HG03469 (cell line): ENCODE data around the gene NPM3.

Experiments used
- ATAC-seq: cut with Tn5 transposase; IDR thresholded peaks from one replicate; pipeline ENCODE4 v1.9.1; 2021; ENCODE audit warnings: mild to moderate bottlenecking, moderate library complexity, moderate number of reproducible peaks; ENCODE audit not compliant: unreplicated experiment

The NPM3 gene

GRCh38 chr10:101760510-101760909, 22.7 kb downstream of the NPM3 start:
- no peak for ATAC-seq

- ATAC-seq = no peak
Observed at GRCh38 chr10:101759309-101760247, 23.7 kb downstream of the NPM3 start.

GRCh38 chr10:101758858-101759257, 24.4 kb downstream of the NPM3 start:
- ATAC-seq = no peak

GRCh38 chr10:101752241-101752640, 31.0 kb downstream of the NPM3 start:
- ATAC-seq = no peak

GRCh38 chr10:101749047-101750016, 33.9 kb downstream of the NPM3 start:
- no peak for ATAC-seq

GRCh38 chr10:101748496-101748895, 34.8 kb downstream of the NPM3 start:
- no peak for ATAC-seq

GRCh38 chr10:101745074-101745696, 38.1 kb downstream of the NPM3 start:
- no peak for ATAC-seq

GRCh38 chr10:101744267-101744666, 39.0 kb downstream of the NPM3 start:
- no peak for ATAC-seq

- ATAC-seq = no peak
Observed at GRCh38 chr10:101741938-101742337, 41.3 kb downstream of the NPM3 start.

GRCh38 chr10:101736666-101737065, 46.6 kb downstream of the NPM3 start:
- ATAC-seq = no peak

GRCh38 chr10:101732096-101732495, 51.1 kb downstream of the NPM3 start:
- ATAC-seq = no peak
